AG10803 (cell line): ENCODE measurements around the gene PDHB.

Experiments
- DNase-seq: peaks from one replicate; pipeline ENCODE4 v3.0.0; 2010; ENCODE audit warnings: low read depth
- H3K4me3 ChIP-seq: 2 replicates; pipeline ENCODE4 v1.5.1; 2011; ENCODE audit warnings: mild to moderate bottlenecking, low read length, control low read depth
- CTCF ChIP-seq: conservative IDR thresholded peaks from 2 replicates; pipeline ENCODE4 v1.5.1; 2011; ENCODE audit warnings: mild to moderate bottlenecking, low read length, control low read depth, inconsistent platforms

The PDHB gene

GRCh38 chr3:58403513-58404109 lies 30.0 kb downstream of the PDHB start:
- no peak for TF ChIP-seq CTCF
- no peak for DNase-seq

GRCh38 chr3:58398669-58399333 lies 34.8 kb downstream of the PDHB start:
- no peak overlapping the region for H3K4me3 ChIP-seq
- TF ChIP-seq CTCF: no peak
- no peak for DNase-seq

More at GRCh38 chr3:58403513-58404109, 30.0 kb downstream of the PDHB start:
- no peak overlapping the region for H3K4me3 ChIP-seq

- TF ChIP-seq CTCF: no peak
- no peak overlapping the region for H3K4me3 ChIP-seq
- peak; percentile 67 for DNase-seq
Observed at GRCh38 chr3:58394339-58394738, 39.3 kb downstream of the PDHB start.

- DNase-seq: peak; percentile 53
- H3K4me3 ChIP-seq: no peak overlapping the region
- TF ChIP-seq CTCF: no peak
Observed at GRCh38 chr3:58392181-58392580, 41.5 kb downstream of the PDHB start.

- H3K4me3 ChIP-seq: no peak overlapping the region
- DNase-seq: peak; percentile 25
Observed at GRCh38 chr3:58391156-58391865, 42.3 kb downstream of the PDHB start.

GRCh38 chr3:58388550-58389091 lies 45.0 kb downstream of the PDHB start:
- no peak overlapping the region for H3K4me3 ChIP-seq
- peak; percentile 99 for DNase-seq
- TF ChIP-seq CTCF: no peak

More at GRCh38 chr3:58391156-58391865, 42.3 kb downstream of the PDHB start:
- no peak for TF ChIP-seq CTCF
